Body of pancreas (tissue), 4 donors: ENCODE measurements around the gene MUC5B. TPM values are rescaled to one million over a fixed set of nuclear protein-coding genes. Genes with fewer than 3 reads are reported as not detected.
A peak's percentile ranks its signal among the peaks of the same experiment; 100 is the strongest.

Experiments used
- ATAC-seq: fragments of 150-250 bp; one replicate; pipeline ENCODE4 v1.9.1; 2016
- DNase-seq, 4 donors: peaks; one replicate each; pipeline ENCODE4 v3.0.0-alpha.2; 2019
- H3K27ac ChIP-seq, 4 donors: fragments of 200-600 bp; sonication (generic); 1 replicate in 3 of 4; 2 replicates in 1 of 4; pipeline versions ENCODE4 v1.5.1 to v1.6.1; 2016 to 2019; ENCODE audit warnings: mild to moderate bottlenecking in 1 of 4, mixed read lengths in 1 of 4, moderate library complexity in 1 of 4
- H3K27me3 ChIP-seq, 2 donors: fragments of 200-600 bp; sonication (generic); one replicate each; pipeline ENCODE4 v1.6.0; 2016; ENCODE audit warnings: mild to moderate bottlenecking in 1 of 2
- H3K36me3 ChIP-seq, 2 donors: fragments of 200-600 bp; sonication (generic); replicated peaks in 1 of 2; 2 replicates each; pipeline ENCODE4 v1.5.1; 2016; ENCODE audit warnings: low read depth in 2 of 2; ENCODE audit not compliant: insufficient read depth in 1 of 2
- H3K4me1 ChIP-seq: fragments of 200-600 bp; sonication (generic); one replicate; pipeline ENCODE4 v1.6.0; 2016
- H3K4me3 ChIP-seq, 2 donors: fragments of 200-600 bp; sonication (generic); 1 replicate in 1 of 2; 2 replicates in 1 of 2; pipeline ENCODE4 v1.5.1; 2016 to 2019
- H3K9me3 ChIP-seq, 3 donors: fragments of 200-600 bp; sonication (generic); 1 replicate in 2 of 3; 2 replicates in 1 of 3; pipeline ENCODE4 v1.5.1; 2016
- POLR2A ChIP-seq, 3 donors: fragments of 450-650 bp; IDR thresholded peaks; one replicate each; pipeline ENCODE4 v1.6.1; 2016; ENCODE audit warnings: antibody characterized with exemption in 3 of 3, mild to moderate bottlenecking in 2 of 3
- WGBS, 2 donors: methylation state at CpG; one replicate each; pipeline ENCODE4 v1.1.5; 2017; 5-methylcytosine and 5-hydroxymethylcytosine counted together
- intact Hi-C: fragments of 100-400 bp; cut with DNase I; formaldehyde crosslinking; loops from one replicate; pipeline ENCODE4 v1.15.1; 2023
- total RNA-seq, 2 donors: library from RNA; depleted of rRNA; stranded (reverse); fragments of >200 nt; gene quantifications; one replicate each; pipeline ENCODE4 v1.1.0, GENCODE V29; 2016
- TF ChIP-seq, protein P1 (sequence below), 7 experiments: fragments of 450-650 bp in 4 of 7; fragments of 200-600 bp in 3 of 7; sonication (generic) in 3 of 7; IDR thresholded peaks; one replicate each; pipeline ENCODE4 v1.5.1; 2016 to 2019; ENCODE audit warnings: antibody characterized with exemption in 7 of 7

The MUC5B gene
- total RNA-seq, 2 donors from 2014 or later = 4.6 to 11.4 TPM

GRCh38 chr11:1267441-1268100 is 44.7 kb downstream of the MUC5B start:
- DNase-seq = peak in 3 of 4 donors; percentile 45 to 65 (median 55)
- H3K9me3 ChIP-seq = no peaks in the 10 kb centered on the region
- intact Hi-C loops = no loop called here
- whole genome bisulfite sequencing, 2 donors = 80 to 83% methylated on average over 9 of the region's 9 CpGs
- peak; percentile 34 for ATAC-seq
- peaks cover 7% of the 10 kb centered on the region for H3K4me1 ChIP-seq
- H3K4me3 ChIP-seq = no peak overlapping the region
- TF ChIP-seq, protein P1, sequence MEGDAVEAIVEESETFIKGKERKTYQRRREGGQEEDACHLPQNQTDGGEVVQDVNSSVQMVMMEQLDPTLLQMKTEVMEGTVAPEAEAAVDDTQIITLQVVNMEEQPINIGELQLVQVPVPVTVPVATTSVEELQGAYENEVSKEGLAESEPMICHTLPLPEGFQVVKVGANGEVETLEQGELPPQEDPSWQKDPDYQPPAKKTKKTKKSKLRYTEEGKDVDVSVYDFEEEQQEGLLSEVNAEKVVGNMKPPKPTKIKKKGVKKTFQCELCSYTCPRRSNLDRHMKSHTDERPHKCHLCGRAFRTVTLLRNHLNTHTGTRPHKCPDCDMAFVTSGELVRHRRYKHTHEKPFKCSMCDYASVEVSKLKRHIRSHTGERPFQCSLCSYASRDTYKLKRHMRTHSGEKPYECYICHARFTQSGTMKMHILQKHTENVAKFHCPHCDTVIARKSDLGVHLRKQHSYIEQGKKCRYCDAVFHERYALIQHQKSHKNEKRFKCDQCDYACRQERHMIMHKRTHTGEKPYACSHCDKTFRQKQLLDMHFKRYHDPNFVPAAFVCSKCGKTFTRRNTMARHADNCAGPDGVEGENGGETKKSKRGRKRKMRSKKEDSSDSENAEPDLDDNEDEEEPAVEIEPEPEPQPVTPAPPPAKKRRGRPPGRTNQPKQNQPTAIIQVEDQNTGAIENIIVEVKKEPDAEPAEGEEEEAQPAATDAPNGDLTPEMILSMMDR (IDR thresholded peaks at IDR 0.05) = no peak
- no peak for TF ChIP-seq POLR2A (IDR thresholded peaks at IDR 0.05)
- no peaks in the 10 kb centered on the region for H3K36me3 ChIP-seq
- peak overlapping the region in 2 of 4 donors; percentile 33 to 38 for H3K27ac ChIP-seq
- H3K27me3 ChIP-seq = no peaks in the 10 kb centered on the region

- WGBS, 2 donors = 96 to 100% methylated on average over 2 to 5 of the region's 5 CpGs
- intact Hi-C loops = no loop called here
- TF ChIP-seq, protein P1 (IDR thresholded peaks at IDR 0.05) = no peak
- no peak for TF ChIP-seq POLR2A (IDR thresholded peaks at IDR 0.05)
- Histone ChIP-seq H3K36me3 (no peaks in the 10 kb centered on the region), H3K27ac (no peak overlapping the region), H3K27me3 (no peaks in the 10 kb centered on the region), H3K9me3 (no peaks in the 10 kb centered on the region), H3K4me3 (no peak overlapping the region), H3K4me1 (no peaks in the 10 kb centered on the region)
- DNase-seq = no peak
- ATAC-seq = no peak
These were observed 47.1 kb downstream of the MUC5B start for GRCh38 chr11:1269957-1270356.

DNA sequence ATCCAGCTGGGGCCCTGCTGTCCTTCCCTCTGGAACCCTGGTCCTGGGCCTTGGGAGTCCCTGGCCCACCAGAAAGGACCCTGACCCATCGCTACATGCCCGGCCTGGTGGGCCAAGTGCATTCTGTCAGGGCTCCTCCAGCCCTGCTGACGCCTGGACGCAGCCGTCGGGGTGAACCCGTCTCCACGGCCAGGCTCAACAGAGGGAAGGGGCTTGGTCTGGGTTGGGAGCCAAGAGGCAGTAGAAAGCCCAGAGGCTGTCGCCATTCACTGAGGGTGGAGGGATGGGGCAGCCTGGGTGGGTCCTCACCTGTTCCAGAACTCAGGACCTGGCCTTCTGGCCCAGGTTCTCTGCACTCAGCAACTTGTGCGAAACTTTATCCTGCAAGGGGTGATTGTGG is 47.6 kb downstream of the MUC5B start:
- DNase-seq (no peak), ATAC-seq (no peak)
- no peak overlapping the region for H3K4me3 ChIP-seq
- intact Hi-C loops = no loop called here
- no peaks in the 10 kb centered on the region for H3K4me1 ChIP-seq
- no peak overlapping the region for H3K27ac ChIP-seq
- 91% methylated on average over 10 of the region's 10 CpGs; no CpG with 5 or more reads in 1 of the 2 donors for WGBS, 2 donors
- H3K9me3 ChIP-seq = no peaks in the 10 kb centered on the region
- H3K36me3 ChIP-seq = no peaks in the 10 kb centered on the region
- H3K27me3 ChIP-seq = no peaks in the 10 kb centered on the region
- TF ChIP-seq POLR2A (IDR thresholded peaks at IDR 0.05) = no peak
- TF ChIP-seq, protein P1 (IDR thresholded peaks at IDR 0.05) = no peak

DNA sequence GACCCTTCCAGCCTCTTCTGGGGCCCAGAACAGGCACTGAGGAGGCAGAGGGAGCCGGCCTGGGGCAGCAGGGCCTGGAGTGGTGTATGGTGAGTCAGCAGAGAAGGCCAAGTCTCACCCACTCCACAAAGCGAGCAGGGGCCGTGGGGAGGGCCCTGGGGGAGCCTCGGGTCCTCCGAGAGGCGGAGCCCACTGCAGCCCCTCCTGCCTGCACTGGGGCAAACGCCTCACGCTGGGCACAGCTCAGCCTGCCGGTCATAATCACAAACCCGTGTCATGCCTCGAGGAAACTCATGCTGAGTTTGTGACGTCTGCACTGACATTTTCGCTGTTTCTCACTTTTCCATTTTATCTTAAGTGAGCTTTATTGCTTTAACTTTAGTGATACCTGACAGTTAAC is 48.1 kb downstream of the MUC5B start:
- no peak for TF ChIP-seq POLR2A (IDR thresholded peaks at IDR 0.05)
- TF ChIP-seq, protein P1 (IDR thresholded peaks at IDR 0.05) = no peak
- Histone ChIP-seq H3K4me1 (no peaks in the 10 kb centered on the region), H3K27ac (no peak overlapping the region), H3K4me3 (no peak overlapping the region), H3K27me3 (no peaks in the 10 kb centered on the region), H3K36me3 (peaks cover under 1 to 2% of the 10 kb centered on the region in 2 donors), H3K9me3 (no peaks in the 10 kb centered on the region)
- DNase-seq (no peak), ATAC-seq (no peak)
- intact Hi-C loops = no loop called here
- 79 to 83% methylated on average over 9 to 10 of the region's 13 CpGs for WGBS, 2 donors

GRCh38 chr11:1271406-1271805 is 48.5 kb downstream of the MUC5B start:
- Histone ChIP-seq H3K4me1 (no peaks in the 10 kb centered on the region), H3K4me3 (no peak overlapping the region), H3K9me3 (no peaks in the 10 kb centered on the region), H3K27ac (no peak overlapping the region), H3K36me3 (peaks cover 4% of the 10 kb centered on the region in 2 donors), H3K27me3 (no peaks in the 10 kb centered on the region)
- intact Hi-C loops = no loop called here
- TF ChIP-seq POLR2A (IDR thresholded peaks at IDR 0.05) = no peak
- TF ChIP-seq, protein P1 (IDR thresholded peaks at IDR 0.05) = no peak
- ATAC-seq = no peak
- no peak for DNase-seq
- 88 to 90% methylated on average over 9 of the region's 9 CpGs for whole genome bisulfite sequencing, 2 donors
